Ureter (tissue), 1 donor: ENCODE measurements around the gene MFSD6. TPM values are rescaled to one million over a fixed set of nuclear protein-coding genes. Genes with fewer than 3 reads are reported as not detected.
A peak's percentile ranks its signal among the peaks of the same experiment; 100 is the strongest.

ENCODE experiments used
- DNase-seq: peaks from one replicate; pipeline ENCODE4 v3.0.0-alpha.2; 2020; ENCODE audit warnings: low spot score
- total RNA-seq: library from RNA; stranded (reverse); gene quantifications from one replicate; pipeline ENCODE4 v1.2.4, GENCODE V29; 2023
- donor health status: DM: yes; HTN: yes; CAD: no.

MFSD6 gene
- total RNA-seq, 1 donor from 2014 or later, result 67.5 TPM

DNA sequence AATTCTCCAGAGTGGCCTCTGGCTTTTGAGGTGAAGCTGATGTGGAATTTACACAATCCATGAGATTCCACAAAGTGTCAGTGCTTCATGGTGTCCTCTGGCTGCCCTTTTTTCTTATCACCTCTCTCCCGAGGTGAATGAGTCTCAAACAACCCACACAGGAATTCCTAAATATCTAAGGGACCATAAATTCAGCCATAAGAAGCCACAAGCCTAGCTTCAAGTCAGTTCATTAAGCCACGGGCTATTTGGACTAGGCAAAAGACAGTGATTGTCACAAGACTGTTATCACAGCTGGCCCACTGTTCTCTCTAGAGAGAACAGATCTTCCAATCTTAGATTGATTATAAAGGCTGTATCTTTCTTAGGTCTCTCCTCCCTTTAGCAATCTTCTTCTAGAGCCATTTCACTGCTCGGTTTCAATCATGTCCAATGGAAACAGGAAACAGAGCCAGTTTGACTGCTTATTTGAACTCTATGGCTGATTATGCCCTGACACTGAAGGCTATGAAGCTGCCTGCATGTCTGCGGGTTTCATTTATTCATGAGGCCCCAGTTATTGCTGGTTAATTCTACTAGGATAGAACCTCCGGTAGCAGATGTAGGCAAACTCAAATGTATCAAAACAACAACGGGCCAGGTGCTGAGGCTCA is 122.2 kb downstream of the MFSD6 start:
- no peak for DNase-seq

DNA sequence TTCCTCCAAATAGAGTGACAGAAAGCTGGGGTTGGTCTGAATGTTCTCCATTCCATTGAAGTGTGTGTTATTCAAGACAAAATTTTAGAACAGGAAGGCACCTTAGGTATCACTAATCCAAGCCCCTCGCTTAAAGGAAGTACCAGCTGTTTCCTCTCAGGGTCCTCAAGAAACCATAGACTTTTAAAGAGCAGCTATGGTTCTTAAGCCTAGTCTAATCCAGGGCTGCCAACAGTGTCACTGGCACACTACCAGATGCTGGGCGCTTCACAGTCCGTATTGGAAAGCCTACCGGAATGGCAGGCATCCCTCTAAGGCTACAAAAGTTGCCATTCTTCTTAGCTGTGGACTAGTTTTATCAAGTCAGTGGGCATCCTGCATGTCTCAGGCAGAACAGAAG is 124.4 kb downstream of the MFSD6 start:
- no peak for DNase-seq

DNA sequence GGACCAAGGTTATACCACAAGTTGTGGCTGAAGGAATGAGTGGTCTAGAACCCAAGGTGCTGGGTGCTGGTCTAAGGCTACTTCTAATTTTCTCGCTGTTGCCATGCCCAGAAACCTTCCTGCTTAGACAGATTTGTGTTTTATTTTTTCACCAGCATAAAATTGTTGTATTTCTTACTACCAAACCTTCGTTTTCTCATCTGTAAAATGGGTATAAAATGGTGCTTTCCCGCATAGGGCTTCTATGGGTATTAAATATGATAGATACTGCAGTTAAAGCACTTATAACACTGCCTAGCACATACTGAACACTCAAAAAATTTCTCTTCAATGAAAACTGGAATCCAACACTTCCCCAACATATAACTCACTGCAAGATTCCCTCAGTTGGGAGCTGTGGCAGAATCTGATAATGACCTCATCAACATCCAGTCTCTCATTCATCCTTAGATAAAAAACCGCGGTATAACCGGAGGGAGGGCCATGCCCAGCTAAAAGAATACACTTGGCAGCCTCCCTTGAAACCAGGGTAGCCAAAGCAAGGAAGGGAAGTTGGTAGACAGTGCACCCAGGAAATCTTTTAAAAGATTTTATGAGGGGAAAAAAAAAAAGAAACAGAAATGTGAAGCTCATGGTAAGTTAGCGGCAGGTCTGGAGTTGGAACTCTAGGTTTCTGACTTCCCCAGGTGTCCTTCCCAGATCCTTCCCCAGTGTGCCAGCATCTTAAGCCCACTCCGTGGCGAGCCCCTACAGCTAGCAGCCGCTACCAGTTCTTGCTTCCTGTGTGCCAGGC is 125.2 kb downstream of the MFSD6 start:
- no peak for DNase-seq

DNA sequence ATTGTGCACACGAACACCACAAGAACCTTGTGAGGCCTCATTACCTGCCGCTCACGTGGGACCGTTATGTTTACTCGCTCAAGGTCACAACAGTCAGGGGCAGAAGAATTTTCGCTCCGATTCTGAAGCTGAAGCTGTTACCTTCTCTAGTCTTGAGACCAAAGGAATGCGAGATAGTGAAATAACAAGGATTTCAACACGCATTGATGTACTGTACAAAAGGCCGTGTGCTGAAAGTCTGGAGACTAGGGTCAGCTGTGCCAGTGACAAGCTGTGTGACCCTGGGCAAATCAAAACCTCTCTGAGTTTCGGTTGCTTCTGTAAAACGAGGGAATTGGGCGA is 125.8 kb downstream of the MFSD6 start:
- DNase-seq, result no peak

DNA sequence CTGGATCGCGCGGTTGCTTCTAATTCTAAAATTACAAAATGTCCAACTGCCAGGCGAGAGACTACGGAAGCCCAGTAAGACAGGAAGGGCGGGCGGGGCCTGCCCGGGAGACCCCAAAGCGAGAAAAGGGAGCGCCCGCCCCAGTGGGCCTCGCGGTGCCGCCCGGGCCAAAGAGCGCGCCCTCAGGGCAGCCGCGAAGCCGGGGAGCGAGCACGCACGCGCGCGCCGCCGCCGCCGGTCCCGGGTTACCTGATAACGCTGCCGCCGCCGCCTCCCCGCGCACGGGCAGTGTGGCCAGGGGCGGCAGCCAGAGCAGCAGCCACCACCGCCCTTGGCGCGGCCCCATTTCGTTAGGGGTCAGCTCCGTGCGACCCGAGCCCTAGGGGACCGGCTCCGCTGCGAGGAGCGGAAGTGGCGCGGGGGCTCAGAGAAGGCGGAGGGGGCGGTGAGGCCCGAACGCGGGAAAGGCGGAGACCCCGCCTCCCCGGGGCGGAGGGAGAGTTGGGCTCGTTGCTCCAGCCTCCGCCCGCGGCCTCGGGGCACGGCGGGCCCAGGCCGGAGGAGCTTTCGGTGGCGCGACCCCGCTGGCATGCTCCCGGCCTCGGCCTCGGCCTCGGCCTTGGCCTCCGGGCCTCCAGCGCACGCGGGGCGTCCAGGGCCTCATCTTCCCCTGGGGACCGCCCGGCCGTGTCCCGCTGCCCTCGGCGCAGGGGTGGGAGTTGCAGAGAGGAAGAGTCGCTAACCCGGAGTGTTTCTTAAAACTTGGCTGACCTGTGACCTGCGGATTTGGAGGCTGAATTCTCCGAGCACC is 126.4 kb downstream of the MFSD6 start, which contains the start of gene NEMP2:
TSS of gene NEMP2 (minus strand) at position 413 of the 811 bp plus-strand sequence. CDS start at position 346, 67 bp downstream.
- DNase-seq, result peak; percentile 77

DNA sequence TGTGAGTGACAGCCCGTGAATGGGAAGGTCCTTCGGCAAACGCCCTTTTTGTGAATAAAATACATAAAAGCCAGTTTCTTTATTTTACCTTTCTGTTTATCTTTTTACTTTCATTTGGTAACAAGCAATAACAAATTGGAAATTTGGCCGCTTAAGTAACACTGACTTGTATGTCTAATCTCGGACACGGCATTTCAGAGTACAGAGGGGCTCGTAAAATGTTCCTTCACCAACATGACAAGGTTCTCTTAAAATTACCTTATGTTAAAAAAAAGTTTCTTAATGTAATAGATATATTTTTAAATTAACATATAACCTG is 126.9 kb downstream of the MFSD6 start:
- no peak for DNase-seq

DNA sequence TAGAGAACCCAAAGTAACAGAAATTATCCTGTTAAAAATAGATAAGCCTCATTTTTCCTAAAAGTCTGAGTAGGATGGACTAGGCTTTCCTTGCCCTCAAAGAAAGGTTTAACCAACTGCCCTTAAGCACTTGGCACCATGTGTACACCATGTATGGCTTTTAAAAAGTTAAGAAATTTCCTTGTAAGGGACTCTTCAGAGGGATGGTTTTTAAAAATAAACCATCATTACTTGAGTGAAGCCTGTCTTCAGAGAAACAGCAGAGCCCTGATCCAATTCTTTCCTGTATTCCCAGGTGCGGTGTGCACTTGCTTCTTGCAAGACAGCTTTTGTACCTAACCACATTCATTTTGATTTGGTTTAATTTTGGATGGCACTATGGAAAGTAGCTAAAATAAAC is 127.4 kb downstream of the MFSD6 start:
- no peak for DNase-seq

DNA sequence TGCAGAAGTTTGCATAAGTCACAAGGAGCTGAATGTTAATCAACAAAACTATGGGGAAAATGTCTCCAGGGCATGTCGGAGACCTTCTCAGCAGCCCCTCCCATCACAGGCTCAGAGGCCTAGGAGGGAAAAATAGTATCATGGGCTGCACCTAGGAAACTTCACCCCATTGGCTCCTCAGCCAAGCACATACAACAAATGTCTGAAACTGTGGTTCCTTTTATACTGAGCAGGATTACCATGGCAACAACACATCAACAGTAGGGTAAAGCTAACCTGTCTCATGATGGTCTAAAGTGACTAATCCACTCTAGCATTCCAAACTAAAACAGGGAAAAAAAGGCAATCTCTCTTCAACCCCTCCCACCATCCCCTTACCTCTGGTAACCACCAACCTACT is 129.6 kb downstream of the MFSD6 start:
- DNase-seq, result no peak

DNA sequence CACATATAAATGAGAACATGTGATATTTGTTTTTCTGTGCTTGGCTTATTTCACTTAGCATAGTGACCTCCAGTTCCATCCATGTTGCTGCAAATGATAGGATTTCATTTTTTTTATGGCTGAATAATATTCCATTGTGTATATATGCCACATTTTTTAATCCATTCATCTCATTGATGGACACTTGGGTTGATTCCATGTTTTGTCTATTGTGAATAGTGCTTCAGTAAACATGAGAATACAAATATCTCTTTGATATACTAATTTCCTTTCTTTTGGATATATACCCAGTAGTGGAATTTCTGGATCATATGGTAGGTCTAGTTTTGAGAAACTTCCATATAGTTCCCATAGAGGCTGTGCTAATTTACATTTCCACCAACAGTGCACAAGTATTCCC is 130.0 kb downstream of the MFSD6 start:
- DNase-seq, result no peak

DNA sequence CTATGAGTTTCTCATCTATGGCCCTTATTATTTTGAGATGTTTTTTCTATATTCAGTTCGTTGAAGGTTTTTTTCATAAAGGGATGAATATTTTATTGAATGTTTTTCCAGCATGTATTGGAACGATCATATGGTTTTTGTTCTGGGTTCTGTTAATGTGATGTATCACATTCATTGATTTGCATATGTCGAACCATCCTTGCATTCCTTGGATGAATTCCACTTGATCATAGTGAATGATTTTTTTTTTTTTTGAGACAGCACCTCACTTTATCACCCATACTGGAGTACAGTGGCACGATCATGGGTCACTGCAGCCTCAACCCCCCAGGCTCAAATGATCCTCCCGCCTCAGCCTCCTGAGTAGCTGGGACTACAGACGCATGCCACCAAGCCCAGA is 131.9 kb downstream of the MFSD6 start:
- no peak for DNase-seq

DNA sequence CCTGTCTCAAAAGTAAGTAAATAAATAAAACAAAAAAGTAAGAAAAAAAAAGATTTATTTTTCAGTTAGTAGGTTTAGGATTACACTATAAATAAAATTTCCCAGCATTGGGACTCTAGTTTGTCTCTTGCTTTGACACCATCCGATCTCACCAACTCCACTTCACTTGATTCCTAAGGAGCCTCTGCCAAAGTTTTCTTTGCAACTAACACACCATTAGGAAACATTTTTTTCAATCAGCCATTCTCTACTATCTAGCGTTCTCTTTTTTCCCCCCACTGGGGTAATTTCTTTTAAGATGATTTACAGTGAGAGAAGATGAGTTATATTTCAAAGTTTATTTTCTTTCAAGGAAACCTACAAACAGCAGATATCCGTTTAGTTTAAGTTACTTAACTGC is 136.9 kb downstream of the MFSD6 start:
- DNase-seq, result no peak

DNA sequence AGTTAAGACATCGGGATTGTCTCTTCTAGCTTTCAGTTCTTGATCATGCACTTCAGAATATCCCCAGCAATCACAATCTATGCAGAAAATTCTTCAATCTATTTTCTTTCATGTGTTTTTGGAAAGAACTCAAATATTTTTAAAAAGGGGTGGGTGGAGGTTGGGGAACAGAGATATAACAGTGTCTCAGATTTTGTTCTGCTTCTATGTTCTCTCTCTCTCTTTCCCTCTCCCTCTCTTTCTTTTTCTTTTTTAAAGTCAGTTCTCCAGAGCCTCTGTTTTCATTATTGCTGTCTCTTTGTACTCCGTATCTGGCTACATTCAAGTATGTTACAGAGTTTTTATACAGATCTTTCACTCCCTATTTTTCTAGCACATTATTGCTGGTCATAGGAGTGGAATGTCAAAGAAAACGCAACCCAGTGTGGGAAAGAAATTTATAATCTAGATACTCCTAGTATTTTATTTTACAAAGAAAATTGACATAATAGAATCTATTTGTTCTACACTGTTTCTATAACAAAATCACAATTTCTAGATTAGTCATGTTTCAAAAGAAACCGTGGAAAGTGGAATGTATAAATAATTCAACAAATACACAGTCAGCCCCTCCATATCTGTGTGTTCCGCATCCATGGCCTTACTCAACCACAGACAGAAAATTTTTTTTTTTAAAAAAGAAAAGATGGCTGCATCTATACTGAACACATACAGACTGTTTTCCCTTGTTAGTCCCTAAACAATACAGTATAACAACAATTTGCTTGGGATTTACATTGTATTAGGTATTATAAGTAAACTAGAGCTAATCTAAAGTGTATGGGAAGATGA is 137.6 kb downstream of the MFSD6 start:
- no peak for DNase-seq

DNA sequence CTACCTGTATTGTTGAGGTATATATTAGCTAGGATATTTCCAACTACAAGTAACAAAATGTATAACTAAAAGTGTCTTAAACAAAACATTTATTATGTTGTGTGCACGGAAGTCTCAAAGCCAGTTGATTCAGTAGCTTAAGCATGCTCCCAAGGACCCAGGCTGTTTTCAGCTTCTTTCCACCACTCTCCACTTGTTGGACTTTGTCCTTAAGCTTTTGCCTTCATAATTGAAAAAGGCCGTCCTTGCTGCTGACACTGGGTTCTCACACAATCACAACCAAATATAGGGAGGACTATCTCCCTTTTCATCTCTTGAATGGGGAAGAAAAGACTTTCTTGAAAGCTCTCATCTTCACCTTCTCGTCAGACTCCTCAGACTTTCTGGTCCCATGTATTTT is 138.6 kb downstream of the MFSD6 start:
- no peak for DNase-seq

DNA sequence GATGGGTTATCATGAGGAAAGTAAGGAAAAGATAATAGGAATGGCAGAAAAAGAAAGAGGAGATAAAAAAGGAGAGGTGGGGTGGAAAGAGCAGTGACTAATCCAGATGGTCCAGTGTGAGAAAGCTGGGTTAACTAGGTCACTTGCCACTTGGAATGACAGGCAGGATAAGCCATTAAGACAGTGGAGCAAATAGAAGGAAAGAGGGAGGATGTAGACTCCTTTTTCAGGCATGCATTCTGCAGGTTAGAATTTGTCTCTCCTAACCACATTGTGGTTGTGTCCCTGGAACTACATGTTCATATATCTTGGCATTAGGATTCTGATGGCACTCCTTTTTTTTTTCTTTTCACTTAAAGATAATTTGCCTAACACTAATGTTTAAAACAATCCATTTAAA is 139.7 kb downstream of the MFSD6 start:
- no peak for DNase-seq

DNA sequence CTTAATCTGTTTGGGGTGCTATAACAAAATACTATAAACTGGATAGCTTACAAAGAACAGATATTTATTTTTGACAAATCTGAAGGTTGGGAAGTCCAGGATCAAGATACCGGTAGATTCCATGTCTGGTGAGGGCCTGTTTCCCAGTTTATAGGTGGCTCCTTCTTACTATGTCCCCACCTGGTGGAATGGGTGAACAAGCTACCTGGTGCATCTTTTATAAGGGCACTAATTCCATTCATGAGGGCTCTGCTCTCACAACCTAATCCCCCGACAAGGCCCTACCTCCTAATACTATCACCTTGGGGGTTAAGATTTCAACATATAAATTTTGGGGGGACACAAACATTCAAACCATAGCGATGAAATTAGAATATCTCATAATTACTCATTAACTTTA is 142.0 kb downstream of the MFSD6 start:
- no peak for DNase-seq

Other genes with a start within 250 kb of the MFSD6 start
- gene HIBCH, start 88.5 kb upstream of the MFSD6 start, total RNA-seq, result 62.3 TPM
- gene INPP1, start 64.8 kb upstream of the MFSD6 start, total RNA-seq, result 50.7 TPM
- gene NEMP2, start 126.4 kb downstream of the MFSD6 start, total RNA-seq, result 8.2 TPM
- gene NAB1, start 240.7 kb downstream of the MFSD6 start, total RNA-seq, result 49.7 TPM